ENCODE results near the gene TUBA3D.
"Not testable (repeated sequence)": the region's sequence is repeated elsewhere in the genome, so short reads cannot be mapped to it uniquely, and the experiment has no call there.

The TUBA3D gene

GRCh38 chr2:131483981-131484820 lies 8.3 kb downstream of the TUBA3D start:
- not testable (repeated sequence) for DNase-seq; H3K36me3 ChIP-seq (ENCODE audit: control insufficient read depth, insufficient read depth, low read length); H3K27me3 ChIP-seq (replicated peaks; ENCODE audit: control insufficient read depth, insufficient read depth, low read length, poor library complexity, severe bottlenecking); H3K9me3 ChIP-seq (ENCODE audit: control insufficient read depth, low read length); H3K4me3 ChIP-seq (ENCODE audit: insufficient read depth, low read depth, low read length, poor library complexity, severe bottlenecking); H3K4me1 ChIP-seq (ENCODE audit: control insufficient read depth, insufficient read depth, low read length, poor library complexity, severe bottlenecking); H3K27ac ChIP-seq (ENCODE audit: insufficient read depth, low read length, poor library complexity, severe bottlenecking)

DNA sequence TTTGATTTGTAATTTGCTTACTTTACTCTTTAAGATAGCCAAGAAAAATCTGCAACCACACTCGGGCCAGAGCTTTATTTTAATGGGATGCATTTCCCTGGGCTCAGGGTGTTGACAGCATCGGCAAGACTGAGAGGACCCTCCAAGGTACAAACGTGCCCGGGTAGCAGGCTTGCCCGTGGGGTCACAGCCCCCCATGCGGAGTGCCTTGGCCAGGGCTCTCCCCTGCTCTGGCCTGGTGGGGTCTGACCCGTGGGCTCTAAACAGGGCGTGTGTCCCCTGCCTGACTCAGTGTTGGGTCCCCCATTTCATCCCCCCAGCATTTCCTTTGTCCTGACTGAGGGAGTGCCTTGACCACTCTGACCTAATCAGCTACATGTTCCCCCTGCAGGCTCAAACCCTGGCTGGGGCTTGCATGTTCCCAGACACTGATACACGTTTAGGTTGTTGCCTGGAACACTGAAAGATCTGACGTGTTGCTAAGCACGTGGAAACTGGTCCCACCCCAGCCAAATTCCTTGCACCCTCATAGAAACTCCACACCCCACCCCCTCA lies 9.1 kb downstream of the TUBA3D start:
- not testable (repeated sequence) for DNase-seq; H3K9me3 ChIP-seq (ENCODE audit: control insufficient read depth, low read length); H3K27me3 ChIP-seq (replicated peaks; ENCODE audit: control insufficient read depth, insufficient read depth, low read length, poor library complexity, severe bottlenecking); H3K27ac ChIP-seq (ENCODE audit: insufficient read depth, low read length, poor library complexity, severe bottlenecking); H3K4me1 ChIP-seq (ENCODE audit: control insufficient read depth, insufficient read depth, low read length, poor library complexity, severe bottlenecking); H3K4me3 ChIP-seq (ENCODE audit: insufficient read depth, low read depth, low read length, poor library complexity, severe bottlenecking); H3K36me3 ChIP-seq (ENCODE audit: control insufficient read depth, insufficient read depth, low read length)

DNA sequence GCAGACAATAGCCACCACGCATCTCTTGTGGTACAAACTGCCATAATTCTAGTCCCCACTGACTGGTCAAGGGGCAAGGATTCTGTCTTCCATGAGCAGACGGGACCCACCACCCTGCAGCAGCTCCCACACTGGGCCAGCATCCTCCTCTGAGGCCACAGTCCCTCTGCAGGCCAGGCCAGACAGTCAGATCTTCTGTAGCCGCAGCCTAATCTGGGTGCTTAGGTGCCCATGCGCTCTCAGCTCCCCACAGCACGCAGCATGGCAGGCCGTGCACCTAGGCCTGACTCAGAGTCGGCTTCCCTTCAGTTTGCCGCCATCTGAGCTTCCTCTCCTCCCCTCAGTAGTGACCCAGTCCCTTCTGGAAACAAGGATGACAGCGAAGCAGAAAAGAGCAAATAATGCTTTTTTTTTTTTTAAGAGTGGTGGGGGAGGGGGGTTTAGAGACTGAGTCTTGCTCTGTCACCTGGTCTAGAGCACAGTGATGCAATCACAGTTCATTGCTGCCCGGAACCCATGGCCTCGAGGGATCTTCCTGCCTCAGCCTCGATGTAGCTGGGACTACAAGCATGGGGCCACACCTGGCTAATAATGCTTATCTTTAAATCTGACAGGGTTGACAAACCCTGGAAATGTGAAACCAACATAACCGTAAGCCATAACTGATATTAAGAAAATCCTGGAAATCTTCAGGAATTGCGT lies 10.4 kb downstream of the TUBA3D start:
- peaks cover 11% of the 10 kb centered on the region for H3K4me1 ChIP-seq (ENCODE audit: control insufficient read depth, insufficient read depth, low read length, poor library complexity, severe bottlenecking)
- not testable (repeated sequence) for H3K27me3 ChIP-seq (replicated peaks; ENCODE audit: control insufficient read depth, insufficient read depth, low read length, poor library complexity, severe bottlenecking); H3K27ac ChIP-seq (ENCODE audit: insufficient read depth, low read length, poor library complexity, severe bottlenecking); DNase-seq; H3K4me3 ChIP-seq (ENCODE audit: insufficient read depth, low read depth, low read length, poor library complexity, severe bottlenecking); H3K9me3 ChIP-seq (ENCODE audit: control insufficient read depth, low read length); H3K36me3 ChIP-seq (ENCODE audit: control insufficient read depth, insufficient read depth, low read length)

GRCh38 chr2:131488306-131489205 lies 12.6 kb downstream of the TUBA3D start:
- Histone ChIP-seq H3K27ac (ENCODE audit: insufficient read depth, low read length, poor library complexity, severe bottlenecking) (no peak overlapping the region), H3K4me1 (ENCODE audit: control insufficient read depth, insufficient read depth, low read length, poor library complexity, severe bottlenecking) (peaks cover 12% of the 10 kb centered on the region), H3K9me3 (ENCODE audit: control insufficient read depth, low read length) (no peaks in the 10 kb centered on the region), H3K27me3 (replicated peaks; ENCODE audit: control insufficient read depth, insufficient read depth, low read length, poor library complexity, severe bottlenecking) (no peaks in the 10 kb centered on the region), H3K4me3 (ENCODE audit: insufficient read depth, low read depth, low read length, poor library complexity, severe bottlenecking) (no peak overlapping the region), H3K36me3 (ENCODE audit: control insufficient read depth, insufficient read depth, low read length) (no peaks in the 10 kb centered on the region)
- DNase-seq = no peak

- peaks cover 23% of the 10 kb centered on the region for H3K4me1 ChIP-seq (ENCODE audit: control insufficient read depth, insufficient read depth, low read length, poor library complexity, severe bottlenecking)
- H3K4me3 ChIP-seq (ENCODE audit: insufficient read depth, low read depth, low read length, poor library complexity, severe bottlenecking) = peak overlapping the region; percentile 57
- not testable (repeated sequence) for H3K9me3 ChIP-seq (ENCODE audit: control insufficient read depth, low read length); H3K27me3 ChIP-seq (replicated peaks; ENCODE audit: control insufficient read depth, insufficient read depth, low read length, poor library complexity, severe bottlenecking); H3K36me3 ChIP-seq (ENCODE audit: control insufficient read depth, insufficient read depth, low read length)
- peak overlapping the region; percentile 48 for H3K27ac ChIP-seq (ENCODE audit: insufficient read depth, low read length, poor library complexity, severe bottlenecking)
- DNase-seq = peak in 2 of 3 donors; percentile 6 to 9
Measured at GRCh38 chr2:131490616-131491468, 14.9 kb downstream of the TUBA3D start.

DNA sequence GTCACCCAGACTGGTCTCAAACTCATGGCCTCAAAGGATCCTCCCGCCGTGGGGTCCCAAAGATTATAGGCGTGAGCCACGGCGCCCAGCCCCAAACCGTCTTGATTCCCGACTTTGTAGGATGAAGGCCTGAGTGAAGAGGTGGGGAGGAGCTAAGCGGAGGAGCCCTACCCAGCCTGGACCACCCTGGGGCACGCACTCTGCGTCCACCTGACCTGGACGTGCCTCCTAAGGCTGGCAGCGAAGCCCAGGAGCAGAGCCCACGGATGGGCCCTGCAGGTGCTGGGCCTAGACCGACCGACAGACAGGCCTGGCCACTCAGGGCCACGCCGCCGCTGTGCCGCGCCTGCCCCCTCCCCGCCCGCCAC lies 15.5 kb downstream of the TUBA3D start:
- not testable (repeated sequence) for H3K36me3 ChIP-seq (ENCODE audit: control insufficient read depth, insufficient read depth, low read length); DNase-seq; H3K27me3 ChIP-seq (replicated peaks; ENCODE audit: control insufficient read depth, insufficient read depth, low read length, poor library complexity, severe bottlenecking); H3K9me3 ChIP-seq (ENCODE audit: control insufficient read depth, low read length)
- Histone ChIP-seq H3K4me1 (ENCODE audit: control insufficient read depth, insufficient read depth, low read length, poor library complexity, severe bottlenecking) (peaks cover 23% of the 10 kb centered on the region), H3K27ac (ENCODE audit: insufficient read depth, low read length, poor library complexity, severe bottlenecking) (peak overlapping the region; percentile 48), H3K4me3 (ENCODE audit: insufficient read depth, low read depth, low read length, poor library complexity, severe bottlenecking) (peak overlapping the region; percentile 57)

DNA sequence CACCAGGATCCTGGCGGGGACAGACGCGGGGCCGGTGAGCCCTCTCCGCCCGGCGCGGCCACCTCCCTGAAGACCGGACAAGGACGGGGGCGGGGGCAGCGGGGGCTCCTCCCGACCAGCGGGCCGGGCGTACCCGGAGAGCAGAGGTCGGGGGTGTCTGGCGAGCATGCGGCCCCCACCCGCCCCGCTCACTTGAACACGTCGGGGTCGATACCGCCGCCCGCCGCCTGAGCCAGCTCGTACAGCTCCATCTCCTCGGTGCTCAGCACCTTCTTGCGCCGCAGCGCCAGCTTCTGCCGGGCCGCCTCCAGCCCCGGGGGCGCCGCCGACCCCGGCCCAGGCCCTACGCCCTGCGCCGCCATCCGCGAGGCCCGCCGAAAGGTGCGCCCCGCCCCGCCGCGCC lies 16.1 kb downstream of the TUBA3D start, which contains the start of gene MZT2A:
Gene MZT2A, minus strand, starts transcription at position 383 of the 403 bp plus-strand sequence. Its CDS starts 21 bp downstream, at position 362.
- H3K9me3 ChIP-seq (ENCODE audit: control insufficient read depth, low read length); H3K36me3 ChIP-seq (ENCODE audit: control insufficient read depth, insufficient read depth, low read length); DNase-seq; H3K27me3 ChIP-seq (replicated peaks; ENCODE audit: control insufficient read depth, insufficient read depth, low read length, poor library complexity, severe bottlenecking): not testable (repeated sequence)
- peaks cover 23% of the 10 kb centered on the region for H3K4me1 ChIP-seq (ENCODE audit: control insufficient read depth, insufficient read depth, low read length, poor library complexity, severe bottlenecking)
- peak within 1 kb of the TSS; percentile 93 for H3K27ac ChIP-seq (ENCODE audit: insufficient read depth, low read length, poor library complexity, severe bottlenecking)
- peak within 1 kb of the TSS; percentile 89 for H3K4me3 ChIP-seq (ENCODE audit: insufficient read depth, low read depth, low read length, poor library complexity, severe bottlenecking)

DNA sequence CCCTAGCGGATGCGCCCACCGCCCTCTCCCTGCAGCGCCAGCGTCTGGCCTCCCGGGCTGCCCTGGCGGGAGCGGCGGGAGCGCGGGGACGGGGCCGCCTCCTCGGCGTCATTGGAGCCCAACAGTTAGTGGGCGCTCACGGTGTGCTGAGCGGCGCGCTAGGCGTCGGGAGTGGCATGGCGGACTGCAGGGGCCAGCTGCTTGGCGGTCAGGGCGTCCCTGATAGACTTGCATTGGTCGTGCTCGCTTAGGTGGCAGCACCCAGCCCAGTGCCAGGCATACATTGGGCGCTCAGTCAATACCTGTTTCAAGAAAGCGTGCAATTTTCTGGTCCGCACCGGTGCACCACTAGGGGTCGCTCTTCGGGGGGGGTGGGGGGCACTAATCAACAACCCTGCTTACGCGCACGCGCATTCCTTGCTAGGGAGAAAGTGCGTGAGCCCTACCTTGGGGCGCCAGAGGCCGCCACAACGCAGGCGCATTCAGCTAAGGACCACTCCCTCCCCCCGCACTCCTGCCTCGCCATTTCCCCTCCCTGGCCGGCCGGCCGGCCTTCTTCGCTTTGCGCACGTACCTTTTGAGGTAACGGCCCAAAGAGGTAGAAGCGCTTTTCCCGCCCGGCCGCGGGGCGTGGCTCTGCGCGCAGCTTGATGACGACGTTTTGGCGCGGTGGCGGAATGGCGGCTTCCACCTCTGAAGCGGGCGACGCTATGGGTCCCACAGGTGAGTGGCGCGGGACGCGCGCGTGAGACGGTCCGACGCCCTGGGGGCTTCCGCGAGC lies 16.7 kb downstream of the TUBA3D start:
- Histone ChIP-seq H3K27ac (ENCODE audit: insufficient read depth, low read length, poor library complexity, severe bottlenecking) (peak overlapping the region; percentile 93), H3K9me3 (ENCODE audit: control insufficient read depth, low read length) (no peaks in the 10 kb centered on the region), H3K27me3 (replicated peaks; ENCODE audit: control insufficient read depth, insufficient read depth, low read length, poor library complexity, severe bottlenecking) (no peaks in the 10 kb centered on the region), H3K4me3 (ENCODE audit: insufficient read depth, low read depth, low read length, poor library complexity, severe bottlenecking) (peak overlapping the region; percentile 89), H3K36me3 (ENCODE audit: control insufficient read depth, insufficient read depth, low read length) (no peaks in the 10 kb centered on the region), H3K4me1 (ENCODE audit: control insufficient read depth, insufficient read depth, low read length, poor library complexity, severe bottlenecking) (peaks cover 23% of the 10 kb centered on the region)
- DNase-seq = peak; percentile 87 to 90 (median 89)
